MCF 10A (cell line): ENCODE data around the gene SMAD9. TPM values are rescaled to one million over a fixed set of nuclear protein-coding genes. Genes with fewer than 3 reads are reported as not detected.

Experiments
- BruUV-seq: library from RNA; stranded (reverse); fragments of 400-500 nt; replicated peaks from 2 replicates; lab custom pipeline; 2021; lab: Mats Ljungman, UMichigan
- CTCF ChIA-PET: fragments of 300-600 bp; sonication (Branson Sonifier 250); formaldehyde crosslinking; extraction: SDS; loops from one replicate; lab custom pipeline; 2021; ENCODE audit warnings: antibody characterized with exemption, inconsistent platforms; lab: Yijun Ruan, JAX
- POLR2A ChIA-PET: fragments of 300-600, 350-650 bp; sonication (Branson Sonifier 250); formaldehyde crosslinking; extraction: SDS; loops from one replicate; lab custom pipeline; 2020; ENCODE audit warnings: antibody characterized with exemption, inconsistent platforms; lab: Yijun Ruan, JAX
- DNase-seq: peaks from one replicate; pipeline ENCODE4 v3.0.0-alpha.2; 2018; ENCODE audit not compliant: unreplicated experiment
- H3K27ac Mint-ChIP-seq: one replicate; pipeline ENCODE4 v1.8.0; 2022; ENCODE audit warnings: mild to moderate bottlenecking, low read depth, mixed read lengths; ENCODE audit not compliant: unreplicated experiment
- H3K27me3 Mint-ChIP-seq: one replicate; pipeline ENCODE4 v1.8.0; 2022; ENCODE audit warnings: mixed read lengths; ENCODE audit not compliant: insufficient read depth, unreplicated experiment
- H3K36me3 Mint-ChIP-seq: one replicate; pipeline ENCODE4 v1.8.0; 2022; ENCODE audit warnings: mild to moderate bottlenecking, moderate library complexity, mixed read lengths; ENCODE audit not compliant: insufficient read depth, unreplicated experiment
- H3K4me1 Mint-ChIP-seq: one replicate; pipeline ENCODE4 v1.8.0; 2022; ENCODE audit warnings: mixed read lengths; ENCODE audit not compliant: insufficient read depth, unreplicated experiment
- H3K4me3 Mint-ChIP-seq: one replicate; pipeline ENCODE4 v1.8.0; 2022; ENCODE audit warnings: mild to moderate bottlenecking, moderate library complexity, mixed read lengths; ENCODE audit not compliant: unreplicated experiment
- H3K9me3 Mint-ChIP-seq: one replicate; pipeline ENCODE4 v1.8.0; 2022; ENCODE audit warnings: mixed read lengths; ENCODE audit not compliant: unreplicated experiment
- CTCF ChIP-seq: fragments of 200-600 bp; IDR thresholded peaks from one replicate; pipeline ENCODE4 v1.8.0; 2022; ENCODE audit warnings: antibody characterized with exemption, mild to moderate bottlenecking; ENCODE audit not compliant: unreplicated experiment
- intact Hi-C: fragments of 100-400 bp; cut with micrococcal nuclease; formaldehyde crosslinking; loops from 2 replicates; pipeline ENCODE4 v1.14.1; 2022
- total RNA-seq: library from RNA; stranded (reverse); gene quantifications from 2 replicates; pipeline ENCODE4 v1.2.3, GENCODE V29; 2022

The SMAD9 gene
- total RNA-seq, 1 experiment from 2014 or later: 1.6 TPM

DNA sequence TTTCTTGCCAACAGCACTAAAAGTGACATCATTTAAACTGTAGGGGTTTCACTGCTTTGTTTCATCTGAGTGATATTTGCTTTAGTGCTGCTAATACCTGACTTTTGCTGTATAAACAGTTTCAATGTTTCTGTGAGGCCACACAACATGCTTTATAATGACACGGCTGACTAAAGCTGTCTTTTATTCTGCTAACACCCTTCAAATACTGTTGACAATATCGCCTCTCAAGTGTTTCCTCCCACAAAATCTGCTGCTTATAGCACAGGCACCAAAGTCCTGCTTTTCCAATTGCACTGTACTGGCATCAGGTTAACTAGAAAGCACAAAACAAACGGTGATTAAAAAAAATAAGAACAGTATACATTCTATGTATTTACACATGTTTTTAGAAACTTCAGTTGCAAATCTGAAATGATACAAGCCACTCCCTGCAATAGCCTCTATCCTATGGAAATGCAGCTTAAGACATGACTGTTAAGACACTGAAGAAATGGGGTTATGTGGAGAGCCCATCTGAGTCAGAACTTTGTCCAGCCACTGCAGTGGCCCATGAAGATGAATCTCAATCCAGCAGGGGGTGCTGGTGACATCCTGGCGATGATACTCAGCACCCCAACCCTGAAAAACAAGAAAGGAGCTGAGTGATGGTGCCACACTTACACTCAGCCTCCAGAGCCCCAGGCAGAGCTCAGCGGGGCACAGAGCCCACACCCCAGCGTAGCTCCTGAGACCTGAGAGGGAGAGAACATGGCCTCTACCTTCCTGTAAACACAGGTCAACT, 71.6 kb downstream of the SMAD9 start:
- no peaks in the 10 kb centered on the region for H3K9me3 Mint-ChIP-seq
- H3K36me3 Mint-ChIP-seq: no peaks in the 10 kb centered on the region
- ChIA-PET POLR2A (interaction anchor here (0.5 to 1.0 kb wide), 3 partner anchors 33 to 210 kb away, joined by 3 read pairs; no protein-coding TSS in a partner anchor), CTCF (interaction anchor here (0.7 to 1.5 kb wide), 4 partner anchors 10 to 58 kb away, joined by 3 to 7 read pairs (median 5); no protein-coding TSS in a partner anchor)
- H3K27me3 Mint-ChIP-seq: no peaks in the 10 kb centered on the region
- H3K4me3 Mint-ChIP-seq: no peak overlapping the region
- no peaks in the 10 kb centered on the region for H3K4me1 Mint-ChIP-seq
- no peak for TF ChIP-seq CTCF
- DNase-seq: peak; percentile 3
- intact Hi-C loops: no loop called here
- BruUV-seq: no TSS peak
- no peak overlapping the region for H3K27ac Mint-ChIP-seq

DNA sequence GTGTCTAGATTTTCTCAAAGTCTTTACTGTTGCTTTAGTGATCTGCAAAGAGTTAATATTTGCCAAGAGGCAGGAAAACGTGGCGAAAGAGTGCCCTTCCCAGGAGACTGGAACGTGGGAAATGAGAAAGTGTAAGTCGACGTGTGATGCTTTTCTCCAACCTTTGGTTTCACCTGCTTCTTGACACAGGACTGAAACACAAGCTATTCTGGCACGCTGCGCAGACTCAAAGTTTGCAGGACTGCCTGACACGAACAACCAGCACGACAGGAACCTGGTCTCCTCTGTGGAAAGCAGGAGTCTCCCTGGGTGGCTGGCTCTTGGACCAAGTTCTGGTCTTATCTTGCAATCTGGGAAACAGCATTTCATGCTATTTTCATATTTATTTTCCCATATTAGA, 72.4 kb downstream of the SMAD9 start:
- POLR2A ChIA-PET: interaction anchor here (1.0 kb wide), 1 partner anchor 211 kb away, joined by 3 read pairs; no protein-coding TSS in a partner anchor
- intact Hi-C loops: no loop called here
- no peak for DNase-seq
- CTCF ChIA-PET: interaction anchor here (0.5 to 1.5 kb wide), 3 partner anchors 11 to 57 kb away, joined by 3 to 7 read pairs (median 6); no protein-coding TSS in a partner anchor
- H3K36me3 Mint-ChIP-seq: no peaks in the 10 kb centered on the region
- no peak overlapping the region for H3K4me3 Mint-ChIP-seq
- no TSS peak for BruUV-seq
- no peaks in the 10 kb centered on the region for H3K27me3 Mint-ChIP-seq
- H3K9me3 Mint-ChIP-seq: no peaks in the 10 kb centered on the region
- no peak for TF ChIP-seq CTCF
- H3K27ac Mint-ChIP-seq: no peak overlapping the region
- H3K4me1 Mint-ChIP-seq: no peaks in the 10 kb centered on the region

DNA sequence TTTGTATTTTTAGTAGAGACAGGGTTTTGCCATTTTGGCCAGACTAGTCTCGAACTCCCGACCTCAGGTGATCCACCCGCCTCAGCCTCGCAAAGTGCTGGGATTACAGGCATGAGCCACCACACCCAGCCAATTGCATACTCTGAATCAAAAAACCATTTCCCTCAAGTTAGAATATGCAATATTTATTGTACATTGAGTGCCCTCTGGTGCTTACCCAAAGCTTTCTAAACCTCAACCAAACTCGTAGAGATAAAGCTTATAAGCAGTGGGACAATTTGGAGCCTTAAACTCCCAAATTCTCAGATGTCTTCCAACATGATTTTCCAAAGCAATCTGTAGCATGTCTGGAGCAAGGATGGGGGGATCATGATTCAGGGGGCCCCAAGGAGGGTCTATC, 78.6 kb downstream of the SMAD9 start:
- Mint-ChIP-seq H3K36me3 (no peaks in the 10 kb centered on the region), H3K27me3 (no peaks in the 10 kb centered on the region), H3K4me1 (no peaks in the 10 kb centered on the region), H3K4me3 (no peak overlapping the region), H3K9me3 (no peaks in the 10 kb centered on the region), H3K27ac (no peak overlapping the region)
- intact Hi-C loops: no loop called here
- no peak for DNase-seq
- BruUV-seq: no TSS peak
- POLR2A ChIA-PET: no interaction called here
- CTCF ChIA-PET: interaction anchor here (0.7 to 1.4 kb wide), 9 partner anchors 9 to 855 kb away, joined by 3 to 5 read pairs (median 3); no protein-coding TSS in a partner anchor
- TF ChIP-seq CTCF: no peak

- BruUV-seq: no TSS peak
- ChIA-PET POLR2A (interaction anchor here (0.5 to 0.6 kb wide), 2 partner anchors 15 to 282 kb away, joined by 3 read pairs; no protein-coding TSS in a partner anchor), CTCF (interaction anchor here (0.7 to 1.4 kb wide), 6 partner anchors 9 to 854 kb away, joined by 3 to 5 read pairs (median 4); no protein-coding TSS in a partner anchor)
- H3K9me3 Mint-ChIP-seq: no peaks in the 10 kb centered on the region
- H3K36me3 Mint-ChIP-seq: peaks cover 4% of the 10 kb centered on the region
- no peak overlapping the region for H3K4me3 Mint-ChIP-seq
- intact Hi-C loops: no loop called here
- no peaks in the 10 kb centered on the region for H3K27me3 Mint-ChIP-seq
- no peaks in the 10 kb centered on the region for H3K4me1 Mint-ChIP-seq
- no peak for TF ChIP-seq CTCF
- no peak for DNase-seq
- no peak overlapping the region for H3K27ac Mint-ChIP-seq
Measured at GRCh38 chr13:36840718-36841250, 79.3 kb downstream of the SMAD9 start.
